Heart left ventricle (tissue), 16 donors: ENCODE measurements around the gene MIER3. TPM values are rescaled to one million over a fixed set of nuclear protein-coding genes. Genes with fewer than 3 reads are reported as not detected.

Experiments
- ATAC-seq, 4 donors: fragments of 200-7000 bp; cut with Tn5 transposase; one replicate each; pipeline ENCODE4 v1.9.1; 2020 to 2022; ENCODE audit warnings: moderate library complexity in 4 of 4, mild to moderate bottlenecking in 3 of 4, moderate number of reproducible peaks in 1 of 4
- DNase-seq, 5 donors: peaks; one replicate each; pipeline ENCODE4 v3.0.0-alpha.2; 2020
- H3K27ac ChIP-seq, 12 donors: fragments of 200-600 bp; sonication (generic) in 4 of 12; one replicate each; pipeline versions ENCODE4 v1.5.0 to v1.8.0; 2016 to 2022; ENCODE audit warnings: mild to moderate bottlenecking in 2 of 12
- H3K27me3 ChIP-seq, 9 donors: fragments of 200-600 bp; sonication (generic) in 2 of 9; one replicate each; pipeline versions ENCODE4 v1.5.1 to v1.8.0; 2016 to 2022; ENCODE audit warnings: mild to moderate bottlenecking in 3 of 9
- H3K36me3 ChIP-seq, 9 donors: fragments of 200-600 bp; sonication (generic) in 2 of 9; one replicate each; pipeline versions ENCODE4 v1.5.0 to v1.8.0; 2018 to 2022; ENCODE audit warnings: mild to moderate bottlenecking in 2 of 9
- H3K4me1 ChIP-seq, 12 donors: fragments of 200-600 bp; sonication (generic) in 4 of 12; one replicate each; pipeline versions ENCODE4 v1.5.0 to v1.8.0; 2016 to 2022; ENCODE audit warnings: mild to moderate bottlenecking in 3 of 12
- H3K4me3 ChIP-seq, 12 donors: fragments of 200-600 bp; sonication (generic) in 4 of 12; one replicate each; pipeline versions ENCODE4 v1.5.0 to v1.8.0; 2017 to 2022; ENCODE audit warnings: mild to moderate bottlenecking in 9 of 12, moderate library complexity in 4 of 12
- H3K9me3 ChIP-seq, 12 donors: fragments of 200-600 bp; sonication (generic) in 4 of 12; one replicate each; pipeline versions ENCODE4 v1.5.0 to v1.8.0; 2016 to 2022; ENCODE audit warnings: mild to moderate bottlenecking in 1 of 12
- POLR2A ChIP-seq, 2 donors: fragments of 450-650 bp; IDR thresholded peaks; one replicate each; pipeline ENCODE4 v1.6.1; 2017; ENCODE audit warnings: antibody characterized with exemption in 2 of 2, mild to moderate bottlenecking in 2 of 2, moderate library complexity in 2 of 2
- WGBS, 4 donors: extraction: QIAGEN DNeasy Blood & Tissue Kit in 2 of 4; methylation state at CpG; one replicate each; pipeline versions ENCODE4 v1.1.5 to v1.1.7; 2013 to 2018; 5-methylcytosine and 5-hydroxymethylcytosine counted together
- intact Hi-C, 10 donors: fragments of 100-400 bp; cut with DNase I; formaldehyde crosslinking; loops; one replicate each; pipeline versions ENCODE4 v1.11.1 to v1.14.2; 2022
- long read RNA-seq, 3 donors: library from polyadenylated mRNA; unstranded; transcript quantifications; one replicate each; pipeline ENCODE4 v2.0.0, GENCODE V29; 2020 to 2021
- polyA plus RNA-seq, 2 donors: library from polyadenylated mRNA; stranded (reverse); fragments of 200-250 nt; gene quantifications; one replicate each; pipeline ENCODE4 v1.2.3, GENCODE V29; 2013
- total RNA-seq, 9 donors: library from RNA; depleted of rRNA in 2 of 9; stranded (reverse); fragments of >200 nt in 2 of 9; fragmentation: NEBNext Ultra II Directional in 3 of 9; extraction: Animal tissue kit (Norgen Biotek cat#: 25700) in 3 of 9; gene quantifications; one replicate each; pipeline versions ENCODE4 v1.1.0 to v1.2.4, GENCODE V29; 2016 to 2023
- TF ChIP-seq, protein P1 (sequence below), 12 donors: fragments of 200-600 bp; sonication (generic) in 4 of 12; IDR thresholded peaks; one replicate each; pipeline versions ENCODE4 v1.5.0 to v1.8.0; 2018 to 2022; ENCODE audit warnings: antibody characterized with exemption in 12 of 12, mild to moderate bottlenecking in 5 of 12
- donor health status: ischemic (EF 13 %, LVEDD 7.1; RV severe dilation, severe dysfunction).
- donor health status: healthy with polysubstance abuse.
- donor health status: DM: no; HTN: yes; CAD: no.
- donor health status: DM: no; HTN: no; CAD: no.
- donor health status: ischemic (EF 25% LVEDD 6.9; RV normal size, moderate dysfunction).
- donor health status: ischemic (EF 25% LVEDD 5.7; RV mildly dilated, moderate dysfunction).
- donor health status: healthy.
- donor health status: DM: yes; HTN: yes; CAD: no.
- donor health status: ischemic (EF 35%, LVEDD 5.7; RV mildly dilated, moderate dysfunction).
- donor health status: nonischemic (EF 11% LVEDD 7.7; RV severe dilation, severe dysfunction).
- donor health status: DM: yes; HTN: yes; CAD: no.
- donor health status: PGD.
- donor health status: ischemic (EF 29% LVEDD 5.4; RV normal size, mild dysfunction).
- donor health status: nonischemic (EF 23%, LVEDD 6.1; RV moderate dilation, normal function).

MIER3 gene, protein sequence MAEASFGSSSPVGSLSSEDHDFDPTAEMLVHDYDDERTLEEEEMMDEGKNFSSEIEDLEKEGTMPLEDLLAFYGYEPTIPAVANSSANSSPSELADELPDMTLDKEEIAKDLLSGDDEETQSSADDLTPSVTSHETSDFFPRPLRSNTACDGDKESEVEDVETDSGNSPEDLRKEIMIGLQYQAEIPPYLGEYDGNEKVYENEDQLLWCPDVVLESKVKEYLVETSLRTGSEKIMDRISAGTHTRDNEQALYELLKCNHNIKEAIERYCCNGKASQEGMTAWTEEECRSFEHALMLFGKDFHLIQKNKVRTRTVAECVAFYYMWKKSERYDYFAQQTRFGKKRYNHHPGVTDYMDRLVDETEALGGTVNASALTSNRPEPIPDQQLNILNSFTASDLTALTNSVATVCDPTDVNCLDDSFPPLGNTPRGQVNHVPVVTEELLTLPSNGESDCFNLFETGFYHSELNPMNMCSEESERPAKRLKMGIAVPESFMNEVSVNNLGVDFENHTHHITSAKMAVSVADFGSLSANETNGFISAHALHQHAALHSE
- 10 to 100 TPM in 6 of 9 donors, 1 to 10 TPM in 3; 9.3 to 15.5 (median 10.8) TPM for total RNA-seq
- polyA plus RNA-seq, result 1 to 10 TPM; 3.9 to 5.4 TPM
- long read RNA-seq, donor 1, partial matches to known transcripts, result 2 of 2 reads
- long read RNA-seq, donor 1, other reads (novel, unspliced or antisense), result 0 of 2 reads
- long read RNA-seq, donor 2, partial matches to known transcripts, result 0 of 8 reads
- long read RNA-seq, donor 2, other reads (novel, unspliced or antisense), result 8 of 8 reads
- long read RNA-seq, donor 3, partial matches to known transcripts, result 0 of 1 reads
- long read RNA-seq, donor 3, other reads (novel, unspliced or antisense), result 1 of 1 reads

DNA sequence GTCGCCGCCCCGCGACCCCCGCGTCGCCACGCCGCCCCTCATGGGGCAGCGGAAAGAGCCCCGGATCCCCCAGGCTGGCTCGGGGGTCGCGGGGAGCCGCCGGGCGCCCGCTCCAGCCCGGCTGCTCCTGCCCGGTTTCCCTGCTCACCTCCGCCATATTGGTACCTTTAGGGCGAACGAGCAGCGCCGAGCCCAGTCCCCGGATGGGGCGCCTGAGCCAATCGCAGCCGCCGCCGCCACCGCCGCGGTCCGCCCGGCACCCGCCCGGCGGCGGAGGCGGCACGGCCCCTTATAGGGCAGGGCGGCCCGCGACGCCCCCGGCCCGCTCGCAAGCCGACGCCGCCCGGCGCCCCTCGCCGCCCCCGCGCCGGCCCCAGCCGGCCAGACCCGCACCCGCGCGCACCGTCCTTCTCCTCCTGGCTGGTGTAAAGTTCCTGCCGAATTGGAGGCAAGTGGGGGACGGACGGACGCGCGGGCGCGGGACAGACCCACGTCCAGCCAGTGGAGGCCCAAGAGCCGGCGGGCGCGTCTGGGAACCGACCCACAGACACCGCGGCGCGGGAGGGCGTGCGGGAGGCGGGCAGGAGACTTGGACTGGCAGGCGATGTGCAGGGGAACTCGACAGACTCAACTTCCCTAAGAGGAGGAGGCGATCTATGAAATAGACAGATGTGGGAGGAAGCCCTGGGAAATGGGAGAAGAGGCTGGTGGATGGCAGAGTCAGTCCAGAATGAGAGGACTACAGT, at the start of gene MIER3:
MIER3 (minus strand) TSS at position 178 of the 746 bp plus-strand sequence; CDS start at position 157, 21 bp downstream.
- Histone ChIP-seq H3K27me3 (peaks cover 0 to 20% (median 0%) of the 10 kb centered on the region in 9 donors), H3K36me3 (peaks cover 0 to 25% (median 13%) of the 10 kb centered on the region in 9 donors), H3K27ac (peak within 1 kb of the TSS; percentile 67 to 93 (median 84)), H3K4me1 (peaks cover 0 to 24% (median 16%) of the 10 kb centered on the region in 12 donors), H3K9me3 (no peaks in the 10 kb centered on the region), H3K4me3 (peak within 1 kb of the TSS; percentile 73 to 97 (median 88))
- ATAC-seq (peak; percentile 79 to 98 (median 94)), DNase-seq (peak; percentile 85 to 88 (median 86))
- no peak for TF ChIP-seq POLR2A (IDR thresholded peaks at IDR 0.05)
- TF ChIP-seq, protein P1, sequence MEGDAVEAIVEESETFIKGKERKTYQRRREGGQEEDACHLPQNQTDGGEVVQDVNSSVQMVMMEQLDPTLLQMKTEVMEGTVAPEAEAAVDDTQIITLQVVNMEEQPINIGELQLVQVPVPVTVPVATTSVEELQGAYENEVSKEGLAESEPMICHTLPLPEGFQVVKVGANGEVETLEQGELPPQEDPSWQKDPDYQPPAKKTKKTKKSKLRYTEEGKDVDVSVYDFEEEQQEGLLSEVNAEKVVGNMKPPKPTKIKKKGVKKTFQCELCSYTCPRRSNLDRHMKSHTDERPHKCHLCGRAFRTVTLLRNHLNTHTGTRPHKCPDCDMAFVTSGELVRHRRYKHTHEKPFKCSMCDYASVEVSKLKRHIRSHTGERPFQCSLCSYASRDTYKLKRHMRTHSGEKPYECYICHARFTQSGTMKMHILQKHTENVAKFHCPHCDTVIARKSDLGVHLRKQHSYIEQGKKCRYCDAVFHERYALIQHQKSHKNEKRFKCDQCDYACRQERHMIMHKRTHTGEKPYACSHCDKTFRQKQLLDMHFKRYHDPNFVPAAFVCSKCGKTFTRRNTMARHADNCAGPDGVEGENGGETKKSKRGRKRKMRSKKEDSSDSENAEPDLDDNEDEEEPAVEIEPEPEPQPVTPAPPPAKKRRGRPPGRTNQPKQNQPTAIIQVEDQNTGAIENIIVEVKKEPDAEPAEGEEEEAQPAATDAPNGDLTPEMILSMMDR (IDR thresholded peaks at IDR 0.05), result no peak
- WGBS, 4 donors, result 0 to 1% (median 1%) methylated on average over 22 to 89 of the region's 89 CpGs
- intact Hi-C loops, result loop anchor here in 6 of 10 donors (2.0 to 5.0 kb wide), 6 partner anchors 40 to 269 kb away; partner anchors contain the start of genes GPBP1 (in 1 of the 6) and SETD9 (in 1 of the 6)

DNA sequence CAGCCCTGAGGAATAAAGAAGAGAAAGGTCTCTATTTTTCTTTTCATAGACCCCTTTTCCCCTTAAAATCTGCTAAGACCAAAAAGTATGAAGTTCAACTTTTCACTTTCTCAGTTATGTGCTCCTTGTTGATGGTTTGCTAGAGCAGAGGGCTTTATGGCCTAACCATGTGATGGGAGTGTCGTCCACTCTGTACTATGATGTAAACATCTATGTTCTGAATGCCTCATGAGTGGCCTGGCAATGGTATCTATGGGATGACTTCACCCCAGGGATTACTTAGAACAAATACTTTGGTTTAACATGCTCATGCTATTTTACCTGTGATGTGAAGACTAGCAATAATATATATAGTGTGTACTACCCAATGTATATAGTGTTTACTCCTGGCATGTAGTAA, 43.7 kb upstream of the MIER3 start:
- Histone ChIP-seq H3K4me3 (no peak overlapping the region), H3K9me3 (no peaks in the 10 kb centered on the region), H3K36me3 (no peaks in the 10 kb centered on the region), H3K4me1 (no peaks in the 10 kb centered on the region), H3K27ac (no peak overlapping the region), H3K27me3 (peaks cover 0 to 3% (median 0%) of the 10 kb centered on the region in 9 donors)
- DNase-seq (no peak), ATAC-seq (no peak)
- no peak for TF ChIP-seq POLR2A (IDR thresholded peaks at IDR 0.05)
- TF ChIP-seq, protein P1 (IDR thresholded peaks at IDR 0.05), result no peak
- WGBS, 4 donors, result 50 to 88% (median 66%) methylated on average over 1 of the region's 1 CpG
- intact Hi-C loops, result no loop called here

DNA sequence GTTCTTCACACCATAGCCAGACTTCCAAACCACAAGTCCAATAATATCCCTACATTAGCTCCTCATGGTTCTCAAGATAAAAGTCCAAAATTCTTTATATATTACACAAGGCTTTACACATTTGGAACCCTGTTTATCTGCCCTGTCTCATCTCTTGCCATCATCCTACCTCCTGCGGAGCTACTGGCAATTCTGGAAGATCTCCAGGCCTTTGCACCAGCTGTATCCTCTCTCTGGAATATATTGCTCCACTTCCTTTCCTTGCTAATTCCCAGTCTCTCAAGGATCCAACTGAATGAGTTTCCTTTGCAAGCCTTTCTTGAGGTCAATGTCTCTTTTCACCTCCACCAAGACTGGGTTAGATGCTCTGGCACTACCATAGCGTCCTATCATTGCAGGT, 41.3 kb upstream of the MIER3 start:
- WGBS, 4 donors, result 68 to 73% (median 70%) methylated on average over 2 of the region's 2 CpGs

More for the DNA sequence above, 41.3 kb upstream of the MIER3 start:
- DNase-seq (no peak), ATAC-seq (no peak)
- H3K4me1 ChIP-seq, result no peaks in the 10 kb centered on the region
- no peak for TF ChIP-seq POLR2A (IDR thresholded peaks at IDR 0.05)
- TF ChIP-seq, protein P1 (IDR thresholded peaks at IDR 0.05), result no peak
- H3K9me3 ChIP-seq, result no peaks in the 10 kb centered on the region
- intact Hi-C loops, result no loop called here
- H3K4me3 ChIP-seq, result no peak overlapping the region
- H3K27ac ChIP-seq, result no peak overlapping the region
- no peaks in the 10 kb centered on the region for H3K36me3 ChIP-seq
- no peaks in the 10 kb centered on the region for H3K27me3 ChIP-seq
